ENCODE data around the gene ZNF516.

Gene ZNF516

DNA sequence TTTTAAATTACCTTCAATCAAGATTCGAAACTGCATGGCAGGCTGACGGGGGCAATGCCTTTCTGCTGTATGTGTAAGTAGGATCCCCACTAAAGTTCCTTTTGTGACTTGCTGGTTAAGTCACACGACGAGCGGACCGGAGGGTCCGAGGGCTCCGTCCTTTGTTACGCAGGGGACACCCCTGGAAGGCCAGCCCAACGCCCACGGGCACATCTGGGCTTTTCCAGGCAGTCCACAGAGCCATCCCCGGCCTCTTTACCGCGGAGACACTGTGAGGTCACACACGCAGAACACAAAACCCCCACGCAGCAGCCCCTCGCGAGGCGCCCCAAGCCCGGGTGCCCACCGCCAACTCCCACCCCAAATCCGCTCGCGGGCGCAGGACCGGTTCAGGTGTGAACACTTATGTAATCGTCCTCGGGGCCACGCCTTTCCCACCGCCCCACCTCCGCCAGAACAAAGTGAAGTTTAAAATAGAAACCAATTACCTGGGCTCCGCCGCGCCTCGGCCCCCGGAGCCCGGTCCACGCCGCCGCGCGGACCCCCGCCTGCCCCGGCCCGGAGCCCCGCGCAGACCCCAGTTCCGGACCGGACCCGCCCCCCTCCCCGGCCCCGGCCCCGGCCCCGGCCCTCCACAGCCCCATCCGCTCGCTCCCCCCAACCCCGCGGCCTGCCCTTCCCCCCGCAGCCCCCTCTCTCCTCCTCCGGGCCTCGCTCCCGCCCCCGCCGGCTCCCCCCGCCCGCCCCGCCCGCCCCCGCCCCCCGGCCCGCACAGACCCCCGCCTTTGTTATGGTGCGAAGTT is 4.2 kb downstream of the ZNF516 start:
- TF ChIP-seq, protein P1, sequence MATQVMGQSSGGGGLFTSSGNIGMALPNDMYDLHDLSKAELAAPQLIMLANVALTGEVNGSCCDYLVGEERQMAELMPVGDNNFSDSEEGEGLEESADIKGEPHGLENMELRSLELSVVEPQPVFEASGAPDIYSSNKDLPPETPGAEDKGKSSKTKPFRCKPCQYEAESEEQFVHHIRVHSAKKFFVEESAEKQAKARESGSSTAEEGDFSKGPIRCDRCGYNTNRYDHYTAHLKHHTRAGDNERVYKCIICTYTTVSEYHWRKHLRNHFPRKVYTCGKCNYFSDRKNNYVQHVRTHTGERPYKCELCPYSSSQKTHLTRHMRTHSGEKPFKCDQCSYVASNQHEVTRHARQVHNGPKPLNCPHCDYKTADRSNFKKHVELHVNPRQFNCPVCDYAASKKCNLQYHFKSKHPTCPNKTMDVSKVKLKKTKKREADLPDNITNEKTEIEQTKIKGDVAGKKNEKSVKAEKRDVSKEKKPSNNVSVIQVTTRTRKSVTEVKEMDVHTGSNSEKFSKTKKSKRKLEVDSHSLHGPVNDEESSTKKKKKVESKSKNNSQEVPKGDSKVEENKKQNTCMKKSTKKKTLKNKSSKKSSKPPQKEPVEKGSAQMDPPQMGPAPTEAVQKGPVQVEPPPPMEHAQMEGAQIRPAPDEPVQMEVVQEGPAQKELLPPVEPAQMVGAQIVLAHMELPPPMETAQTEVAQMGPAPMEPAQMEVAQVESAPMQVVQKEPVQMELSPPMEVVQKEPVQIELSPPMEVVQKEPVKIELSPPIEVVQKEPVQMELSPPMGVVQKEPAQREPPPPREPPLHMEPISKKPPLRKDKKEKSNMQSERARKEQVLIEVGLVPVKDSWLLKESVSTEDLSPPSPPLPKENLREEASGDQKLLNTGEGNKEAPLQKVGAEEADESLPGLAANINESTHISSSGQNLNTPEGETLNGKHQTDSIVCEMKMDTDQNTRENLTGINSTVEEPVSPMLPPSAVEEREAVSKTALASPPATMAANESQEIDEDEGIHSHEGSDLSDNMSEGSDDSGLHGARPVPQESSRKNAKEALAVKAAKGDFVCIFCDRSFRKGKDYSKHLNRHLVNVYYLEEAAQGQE (IDR thresholded peaks at IDR 0.05; ENCODE audit: insufficient read depth in 1 of 2, low read depth in 2 of 2, low read length in 2 of 2), result no peak
- TF ChIP-seq FOXP2 (optimal IDR thresholded peaks at IDR 0.05; ENCODE audit: borderline replicate concordance, extremely low read depth, extremely low read length, insufficient read depth), result no peak

DNA sequence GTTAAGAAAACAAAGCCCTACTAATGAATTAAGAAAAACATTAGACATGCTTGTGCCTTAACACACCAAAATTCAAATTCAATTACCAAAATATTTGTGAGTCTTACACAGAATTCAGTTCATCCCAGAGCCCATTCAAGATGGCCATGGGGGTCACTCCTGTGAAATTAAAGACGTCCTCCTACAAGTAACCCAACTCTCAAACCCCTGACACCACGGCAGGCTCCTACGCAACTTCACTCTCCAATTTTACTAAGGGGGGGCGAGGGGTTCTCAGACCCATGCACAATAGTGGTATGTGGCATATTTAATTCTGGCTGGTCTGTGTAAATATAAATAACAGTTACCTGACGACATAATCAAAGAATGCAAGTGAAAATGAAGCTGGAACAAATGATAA is 5.0 kb downstream of the ZNF516 start:
- TF ChIP-seq TAF1 (IDR thresholded peaks at IDR 0.05; ENCODE audit: borderline replicate concordance, insufficient read depth, low read length), result no peak
- TF ChIP-seq POLR2AphosphoS5 (IDR thresholded peaks at IDR 0.05; ENCODE audit: low read depth, low read length), result no peak
- TF ChIP-seq, protein P1 (IDR thresholded peaks at IDR 0.05; ENCODE audit: insufficient read depth in 1 of 2, low read depth in 2 of 2, low read length in 2 of 2), result no peak
- no peak for TF ChIP-seq SIN3A (IDR thresholded peaks at IDR 0.05; ENCODE audit: borderline replicate concordance, insufficient read depth, low read length)
- TF ChIP-seq FOXP2 (optimal IDR thresholded peaks at IDR 0.05; ENCODE audit: borderline replicate concordance, extremely low read depth, extremely low read length, insufficient read depth), result no peak

DNA sequence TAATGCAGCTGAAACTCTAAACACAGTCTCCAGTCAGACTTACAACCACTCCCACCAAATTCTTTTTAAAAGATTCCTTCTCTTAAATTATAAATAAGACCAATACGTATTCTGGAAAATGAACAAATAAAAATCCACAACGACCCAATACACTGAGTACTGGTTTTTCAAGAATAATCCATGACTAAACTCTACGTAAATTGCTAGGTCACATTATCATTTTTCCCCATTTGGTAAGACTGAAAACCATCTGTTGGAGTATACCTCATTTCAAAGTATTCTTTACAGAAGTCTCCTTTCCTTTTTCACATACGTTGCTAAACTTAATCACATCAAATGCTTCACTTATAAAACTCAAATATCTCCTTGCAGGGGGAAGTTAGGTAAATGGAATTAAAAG is 6.0 kb downstream of the ZNF516 start:
- TF ChIP-seq, protein P1 (IDR thresholded peaks at IDR 0.05; ENCODE audit: insufficient read depth in 1 of 2, low read depth in 2 of 2, low read length in 2 of 2), result no peak
- TF ChIP-seq TAF1 (IDR thresholded peaks at IDR 0.05; ENCODE audit: borderline replicate concordance, insufficient read depth, low read length) (no peak), FOXP2 (optimal IDR thresholded peaks at IDR 0.05; ENCODE audit: borderline replicate concordance, extremely low read depth, extremely low read length, insufficient read depth) (no peak), SIN3A (IDR thresholded peaks at IDR 0.05; ENCODE audit: borderline replicate concordance, insufficient read depth, low read length) (no peak), POLR2AphosphoS5 (IDR thresholded peaks at IDR 0.05; ENCODE audit: low read depth, low read length) (no peak)

DNA sequence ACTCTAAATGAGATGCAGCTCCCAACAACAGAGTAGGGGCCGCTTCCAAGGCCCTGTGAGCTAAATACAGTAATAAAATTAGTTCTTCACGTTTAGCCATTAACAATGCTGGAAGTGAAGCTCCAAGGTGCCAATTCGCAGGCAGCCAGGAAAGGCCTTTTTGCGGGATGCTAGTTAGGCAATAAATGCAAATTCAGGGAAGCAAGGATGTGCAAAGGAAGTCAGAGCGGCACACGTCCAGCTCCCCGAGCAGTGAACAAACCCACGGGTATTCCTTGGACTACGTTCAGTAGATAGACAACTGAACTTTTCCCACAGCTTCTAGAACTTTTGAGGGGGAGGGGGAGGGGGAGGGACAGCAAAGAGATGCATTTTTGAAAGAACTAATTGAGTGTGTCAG is 6.9 kb downstream of the ZNF516 start:
- TF ChIP-seq, protein P1 (IDR thresholded peaks at IDR 0.05; ENCODE audit: insufficient read depth in 1 of 2, low read depth in 2 of 2, low read length in 2 of 2), result no peak
- TF ChIP-seq FOXP2 (optimal IDR thresholded peaks at IDR 0.05; ENCODE audit: borderline replicate concordance, extremely low read depth, extremely low read length, insufficient read depth) (no peak), TAF1 (IDR thresholded peaks at IDR 0.05; ENCODE audit: borderline replicate concordance, insufficient read depth, low read length) (no peak), POLR2AphosphoS5 (IDR thresholded peaks at IDR 0.05; ENCODE audit: low read depth, low read length) (no peak), SIN3A (IDR thresholded peaks at IDR 0.05; ENCODE audit: borderline replicate concordance, insufficient read depth, low read length) (no peak)
